Stimulated activated CD8-positive, alpha-beta memory T cell treated with anti-CD3 and anti-CD28 coated beads, Interleukin-15, amount 100 ng/mL, for 24 hours (primary cell): ENCODE data around the gene GLB1L2.

Experiments
- DNase-seq: peaks from one replicate; pipeline ENCODE4 v3.0.0-alpha.2; 2020; ENCODE audit warnings: low read depth

GLB1L2 gene

DNA sequence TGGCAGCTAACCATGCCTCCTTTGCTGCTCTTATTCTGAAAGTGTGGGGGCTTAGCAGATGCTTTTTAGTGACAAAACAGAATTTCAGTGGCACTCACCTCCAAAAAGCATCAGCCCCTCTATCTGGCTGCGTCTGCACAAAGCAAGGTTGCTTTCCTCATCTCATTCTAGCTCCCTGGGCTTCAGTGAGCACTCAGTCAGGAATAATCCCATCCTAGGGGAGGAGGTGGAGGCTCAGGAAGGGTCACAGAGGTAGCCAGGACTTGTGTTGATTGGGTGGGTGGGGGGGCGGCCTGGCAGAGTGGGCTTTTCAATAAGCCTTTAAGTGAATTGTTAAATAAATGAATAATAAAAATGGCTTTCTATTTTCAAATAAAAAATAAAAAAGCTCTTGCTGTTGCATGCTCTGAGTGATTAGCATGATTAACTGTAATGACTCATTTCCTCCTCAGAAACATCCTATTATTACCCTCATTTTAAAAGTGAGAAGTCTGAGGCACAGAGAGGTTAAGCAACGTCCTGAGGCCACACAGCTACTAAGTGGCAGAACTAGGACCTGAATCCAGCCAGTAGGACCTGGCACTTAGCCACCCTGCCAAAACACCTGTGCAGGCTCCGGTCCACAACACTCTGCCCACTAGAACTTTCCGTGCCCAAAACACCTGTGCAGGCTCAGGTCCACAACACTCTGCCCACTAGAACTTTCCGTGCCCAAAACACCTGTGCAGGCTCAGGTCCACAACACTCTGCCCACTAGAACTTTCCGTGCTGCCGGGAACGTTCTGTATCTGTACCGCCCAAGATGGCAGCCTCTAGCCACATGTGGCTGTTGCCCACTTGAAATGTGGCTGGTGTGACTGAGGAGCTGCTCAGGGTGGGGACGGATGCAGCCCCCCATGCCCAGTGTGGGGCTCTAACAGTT lies 74.7 kb downstream of the GLB1L2 start:
- no peak for DNase-seq

DNA sequence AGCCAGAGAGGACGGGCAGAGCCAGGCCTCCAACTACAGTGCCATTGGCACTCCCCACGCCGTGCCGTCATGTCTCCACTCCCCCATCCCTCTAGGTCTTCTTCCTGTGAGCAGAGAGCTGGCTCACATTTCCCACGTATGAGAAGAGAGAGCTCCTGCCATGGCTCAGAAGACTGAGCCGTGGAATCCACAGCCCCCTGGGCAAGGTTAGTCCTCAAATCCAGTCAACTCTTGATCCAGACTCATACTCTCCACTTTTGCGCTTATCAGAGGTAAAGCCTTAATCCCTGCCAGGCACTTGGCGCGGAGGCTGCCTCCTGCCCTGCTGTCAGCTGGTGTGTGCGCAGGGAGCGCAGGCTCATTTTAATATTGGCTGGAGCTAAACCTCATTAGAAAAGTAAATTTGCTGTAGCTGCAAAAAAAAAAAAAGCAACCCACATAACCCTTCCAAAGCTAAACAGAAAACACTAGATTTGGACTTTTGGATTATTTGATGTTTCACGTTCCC lies 75.6 kb downstream of the GLB1L2 start:
- no peak for DNase-seq

DNA sequence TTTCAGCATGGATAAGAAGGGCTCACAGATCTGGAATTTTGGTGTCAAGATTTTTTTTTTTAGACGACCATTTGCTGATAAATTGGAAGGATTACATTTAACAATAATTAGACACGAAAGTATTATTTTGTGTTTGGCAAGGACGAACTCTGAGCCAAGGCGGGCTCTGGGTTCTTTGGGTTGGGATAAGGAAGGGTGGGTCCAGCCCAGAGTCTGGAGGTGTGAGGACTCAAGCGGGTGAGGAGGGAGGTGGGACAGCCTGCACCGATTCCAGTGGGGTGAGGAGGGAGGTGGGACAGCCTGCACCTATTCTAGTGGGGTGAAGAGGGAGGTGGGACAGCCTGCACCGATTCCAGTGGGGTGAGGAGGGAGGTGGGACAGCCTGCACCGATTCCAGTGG lies 76.1 kb downstream of the GLB1L2 start:
- no peak for DNase-seq

DNA sequence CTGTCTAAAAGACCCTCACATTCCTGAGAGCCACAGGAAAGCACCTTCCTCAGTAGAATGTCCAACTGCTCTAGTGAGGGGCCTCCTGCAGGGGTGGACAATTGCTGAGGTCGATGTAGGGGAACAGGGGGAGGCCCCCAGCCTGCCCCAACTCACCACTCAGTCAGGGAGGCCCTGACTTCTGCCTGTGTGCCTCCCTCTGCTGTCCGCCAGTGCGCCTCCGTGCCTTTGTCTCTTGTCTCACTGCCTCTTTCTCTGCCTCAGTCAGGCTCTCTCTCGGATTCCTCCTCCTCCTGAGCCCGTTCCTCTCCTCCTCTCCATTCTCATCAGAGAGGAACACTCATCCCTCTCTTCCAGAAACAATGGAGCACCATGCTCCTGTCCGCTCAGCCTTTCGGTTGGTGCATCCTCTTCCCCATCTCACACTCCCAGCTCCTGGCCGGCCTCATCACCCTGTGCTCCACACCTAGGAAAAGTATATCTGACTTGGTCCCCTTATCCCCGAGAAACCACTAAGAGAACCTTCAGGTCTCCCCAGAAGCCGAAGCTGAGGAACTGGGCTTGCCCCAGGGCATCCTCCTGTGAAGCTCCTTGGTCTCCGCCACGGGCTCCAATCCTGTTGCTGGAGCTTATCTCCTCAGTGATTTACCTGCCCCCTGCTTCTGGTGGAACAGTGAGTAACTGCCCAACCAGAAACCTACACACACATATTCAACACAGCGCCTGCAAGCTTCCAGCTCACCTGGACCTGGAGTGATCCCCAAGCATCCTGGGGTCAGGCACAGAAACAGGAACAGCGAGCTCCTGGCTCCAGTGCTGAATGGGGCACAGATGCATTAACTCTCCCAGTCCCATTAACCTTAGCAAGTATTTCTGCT lies 78.0 kb downstream of the GLB1L2 start:
- no peak for DNase-seq

DNA sequence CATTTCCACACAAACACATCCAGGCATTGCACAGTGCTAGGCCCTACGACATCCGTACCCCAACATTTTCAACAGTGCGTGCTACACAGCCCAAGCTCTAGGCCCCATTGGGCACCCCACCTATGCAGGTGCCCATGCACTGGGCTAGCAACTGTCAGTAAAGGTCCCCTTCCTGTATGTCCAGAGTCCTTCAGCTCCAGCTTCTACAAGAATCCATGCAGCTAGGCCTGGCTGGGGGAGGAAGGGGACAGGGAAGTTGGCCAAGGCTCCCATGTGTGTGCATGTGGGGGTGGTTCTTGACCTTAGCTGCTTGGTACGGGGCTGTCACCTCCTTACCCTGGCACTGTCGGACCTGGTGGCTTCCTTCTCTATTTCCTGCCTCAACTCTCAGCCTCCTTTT lies 79.0 kb downstream of the GLB1L2 start:
- no peak for DNase-seq

DNA sequence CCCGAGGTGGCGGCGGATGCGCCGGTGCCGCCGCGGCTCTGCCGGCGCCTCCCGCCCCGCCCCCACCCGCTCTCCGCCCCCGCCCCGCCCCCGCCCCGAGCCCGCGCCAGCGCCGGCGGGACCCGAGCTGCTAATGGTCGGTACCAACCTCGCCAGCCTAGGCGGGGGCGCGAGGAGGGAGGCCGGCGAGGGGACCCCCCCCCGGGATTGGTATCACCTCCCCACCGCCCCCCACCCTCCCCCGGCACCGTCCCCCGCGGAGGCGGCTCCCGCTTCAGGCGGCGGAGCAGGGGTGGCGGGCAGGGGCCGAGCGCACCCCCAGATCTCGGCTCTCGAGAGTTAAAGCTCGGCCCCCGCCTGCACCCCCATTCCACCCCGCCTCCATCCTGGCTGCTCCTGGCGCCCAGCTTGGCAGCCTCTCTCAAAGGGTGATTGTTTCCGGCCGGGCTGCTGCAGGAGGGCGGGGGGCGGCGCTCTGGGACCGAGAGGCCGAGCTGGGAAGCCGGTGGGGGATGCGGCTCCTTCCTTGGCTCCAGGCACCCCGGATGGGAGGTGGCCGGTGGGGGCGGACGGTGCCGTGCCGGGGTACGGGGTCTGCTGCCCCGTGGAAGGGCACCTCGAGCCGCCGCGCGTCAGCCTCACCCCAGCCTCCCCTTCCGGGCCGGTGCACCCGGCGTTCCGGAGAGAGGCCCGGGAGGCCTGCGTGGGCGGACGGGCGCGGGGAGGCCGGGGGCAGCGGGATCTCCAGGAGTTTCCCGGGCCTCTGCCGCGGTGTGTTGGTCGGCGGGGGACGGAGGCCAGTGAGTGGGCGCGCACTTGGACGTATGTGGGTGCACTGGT lies 80.6 kb downstream of the GLB1L2 start, which contains the start of gene B3GAT1:
B3GAT1 (minus strand) TSS at position 40 of the 840 bp plus-strand sequence. CDS start 24,583 bp downstream, outside the sequence.
- no peak for DNase-seq

DNA sequence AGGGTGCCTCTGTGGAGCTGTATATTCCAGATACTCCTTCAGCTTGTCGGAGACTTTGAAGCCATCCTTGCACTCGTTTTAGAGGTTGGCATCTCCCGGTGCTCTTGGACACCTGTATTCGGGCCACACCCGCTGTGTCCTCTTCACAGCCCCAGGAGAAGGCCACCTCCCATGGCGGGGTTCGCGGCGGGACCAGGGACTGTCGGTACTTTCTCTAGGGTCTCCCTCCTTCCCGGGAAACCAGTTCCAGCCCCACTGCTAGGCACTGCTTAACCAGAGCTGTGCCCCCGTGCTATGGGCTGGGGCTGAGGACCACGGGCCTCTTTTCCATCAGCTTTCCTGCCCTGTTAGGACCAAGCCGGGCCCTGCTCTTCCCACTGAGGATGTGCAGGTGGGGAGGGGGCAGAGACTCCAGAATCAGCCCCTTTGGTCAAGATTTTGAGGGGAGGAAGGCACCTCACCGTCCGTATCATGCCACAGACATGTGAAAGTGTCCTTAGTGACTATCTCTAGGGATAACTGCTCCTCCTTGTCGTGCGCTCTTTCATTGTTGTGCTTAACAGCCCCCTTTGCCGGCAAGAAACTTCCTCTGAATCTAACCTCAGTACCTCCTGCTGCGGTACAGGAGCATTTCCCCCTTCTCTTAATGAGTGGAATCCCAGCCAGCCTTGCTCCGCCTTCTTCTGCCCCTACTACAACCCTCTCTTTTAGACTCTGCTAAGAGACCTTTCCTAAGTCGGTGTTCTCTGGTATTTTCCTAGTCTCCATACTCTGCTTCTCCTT lies 81.4 kb downstream of the GLB1L2 start:
- DNase-seq = no peak

DNA sequence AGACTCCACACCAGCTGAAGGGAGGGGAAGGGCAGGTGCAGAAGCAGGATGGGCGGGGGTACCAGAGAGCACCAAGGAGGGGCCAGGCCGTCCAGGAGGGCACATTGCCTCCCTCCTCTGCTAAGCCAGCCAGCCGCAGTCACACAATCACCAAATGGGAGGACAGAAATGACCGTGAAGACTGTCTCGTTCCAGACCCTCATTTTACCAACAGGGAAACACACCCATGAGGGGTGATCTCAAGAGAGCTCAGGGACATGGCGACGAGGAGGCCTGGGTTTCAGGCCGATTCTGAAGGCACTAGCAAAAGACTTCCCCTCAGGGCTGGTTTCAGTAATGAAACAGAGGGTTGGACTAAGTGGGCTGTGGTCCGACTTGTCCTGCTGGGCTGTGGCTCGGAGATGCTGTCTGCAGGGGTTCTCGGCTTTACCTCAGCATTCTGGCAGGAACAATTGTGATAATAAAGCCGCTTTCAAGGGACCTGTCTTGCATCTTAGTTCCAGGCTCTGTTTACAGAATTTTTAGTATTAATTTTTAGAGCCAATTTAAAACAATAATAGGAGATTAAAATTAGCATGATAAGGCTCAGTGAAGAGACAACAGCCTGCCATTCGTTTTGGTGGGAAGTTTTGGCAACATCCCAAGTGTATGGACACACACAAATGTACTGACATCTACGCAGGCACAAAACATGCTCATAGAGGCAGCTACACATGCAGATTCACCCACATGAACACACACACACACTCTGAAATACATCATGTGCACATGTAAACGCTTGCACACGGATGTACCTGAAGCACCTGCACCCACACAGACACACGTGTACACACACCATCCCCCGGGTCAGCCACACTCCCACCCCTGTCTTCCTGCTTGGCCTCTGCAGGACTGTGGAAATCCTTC lies 82.3 kb downstream of the GLB1L2 start:
- DNase-seq = no peak

DNA sequence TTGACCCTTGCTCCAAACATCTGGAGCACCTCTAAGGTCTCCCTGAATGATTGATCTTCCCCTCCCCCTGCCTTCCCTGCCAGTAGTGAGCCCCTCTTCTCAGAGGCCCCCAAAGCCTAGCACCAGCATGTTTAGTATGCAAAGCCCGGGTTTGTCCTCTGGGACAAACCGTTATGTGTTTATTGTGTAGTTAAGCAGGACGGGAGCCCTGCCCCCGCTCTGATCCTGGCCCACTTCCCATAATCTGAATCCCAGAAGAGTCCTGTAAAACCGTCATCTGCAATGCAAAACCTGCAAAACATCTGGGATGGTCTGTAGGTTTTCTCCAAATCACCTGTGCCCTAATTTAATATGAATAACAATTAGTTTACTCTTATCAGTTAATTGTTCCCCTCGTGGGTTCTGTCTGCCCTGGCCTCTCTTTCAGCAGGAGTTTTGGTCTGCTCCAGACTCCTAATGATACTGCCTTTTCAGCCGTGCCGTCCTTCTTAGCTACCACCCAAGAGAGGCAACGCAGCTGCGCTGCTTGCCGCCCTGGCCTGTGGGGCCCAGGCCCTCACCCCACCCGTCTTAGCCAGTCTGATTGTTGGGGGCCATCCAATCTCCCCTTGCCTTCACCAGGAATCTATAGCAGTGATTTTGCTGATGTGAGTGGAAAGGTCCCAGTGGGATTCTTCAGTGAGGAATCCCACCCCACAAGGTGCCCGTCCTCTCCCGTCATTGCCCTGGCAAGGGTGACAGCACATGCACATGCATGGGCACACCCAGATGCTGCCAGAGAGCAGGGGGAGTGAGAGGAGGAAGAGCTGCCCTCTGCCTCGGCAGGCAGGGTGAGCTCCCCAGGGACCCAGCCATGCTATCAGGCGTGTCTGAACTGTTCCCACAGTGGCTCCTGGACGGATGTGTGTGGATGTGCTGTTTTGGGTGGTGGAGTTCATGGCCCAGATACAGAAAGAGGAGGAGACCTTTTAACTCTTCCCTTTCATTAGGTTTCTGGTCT lies 83.3 kb downstream of the GLB1L2 start:
- DNase-seq = no peak

DNA sequence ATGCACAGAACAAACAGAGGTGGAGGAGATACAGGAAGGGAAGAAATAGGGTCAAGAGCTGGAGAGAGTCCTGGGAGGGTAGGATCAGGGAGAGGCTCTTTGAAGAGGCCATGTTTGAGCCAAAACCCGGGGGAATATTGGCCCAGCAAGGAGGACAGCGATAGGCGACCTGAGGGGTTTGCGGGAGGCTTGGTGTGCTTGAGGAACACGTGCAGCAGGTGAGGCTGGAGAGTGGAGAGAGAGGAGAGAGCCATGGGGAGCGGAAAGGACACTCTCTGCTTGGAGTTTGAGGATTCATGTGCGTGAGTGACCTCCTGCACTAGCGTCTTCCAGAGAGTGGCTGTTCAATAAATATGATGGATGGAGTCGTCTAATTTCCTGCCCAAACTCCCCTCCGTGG lies 84.9 kb downstream of the GLB1L2 start:
- DNase-seq = no peak

DNA sequence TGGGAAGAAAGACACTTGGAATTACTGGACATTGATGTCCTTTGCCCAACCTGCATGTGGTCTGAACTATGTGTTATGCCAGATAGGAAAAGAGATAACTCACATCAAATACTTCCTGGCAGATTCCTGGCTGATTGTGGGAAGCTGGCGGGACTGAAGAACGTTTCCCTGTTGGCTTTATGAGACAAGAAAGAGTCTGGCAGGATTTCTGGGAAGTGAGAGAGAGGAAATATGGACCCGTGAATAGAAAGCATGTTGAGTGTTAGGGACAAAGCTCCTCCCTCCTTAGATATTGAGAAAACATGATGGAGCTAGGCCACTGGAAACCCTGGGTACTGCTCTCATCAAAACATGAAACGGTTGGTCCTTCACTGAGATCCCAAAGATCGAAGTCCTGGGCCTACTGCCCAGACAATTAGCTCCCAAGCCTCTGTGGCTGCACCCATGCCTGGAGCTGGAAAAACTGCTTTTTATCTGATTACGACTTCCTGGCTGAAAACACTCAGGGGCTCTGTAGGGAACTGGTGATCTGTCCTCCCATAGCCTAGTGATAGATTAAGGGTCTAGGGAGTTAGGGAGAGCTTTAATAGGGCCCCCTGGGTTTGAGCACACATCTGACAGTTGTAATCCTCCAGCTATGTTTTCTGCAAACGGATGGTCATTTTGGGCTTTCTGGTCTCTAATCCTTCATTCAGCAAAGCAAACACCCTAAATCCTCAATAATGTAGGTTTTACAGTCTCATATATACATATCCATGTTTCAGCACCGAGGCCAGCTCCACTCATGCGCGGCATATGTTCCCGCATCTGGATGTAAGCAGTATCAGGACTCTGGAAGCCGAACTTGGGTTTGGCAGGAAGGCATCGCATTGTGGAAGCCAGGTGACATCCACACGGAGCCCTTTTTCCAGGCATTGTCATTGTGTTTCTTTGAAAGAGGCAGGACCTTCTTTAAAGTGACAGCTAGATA lies 86.4 kb downstream of the GLB1L2 start:
- DNase-seq = no peak

DNA sequence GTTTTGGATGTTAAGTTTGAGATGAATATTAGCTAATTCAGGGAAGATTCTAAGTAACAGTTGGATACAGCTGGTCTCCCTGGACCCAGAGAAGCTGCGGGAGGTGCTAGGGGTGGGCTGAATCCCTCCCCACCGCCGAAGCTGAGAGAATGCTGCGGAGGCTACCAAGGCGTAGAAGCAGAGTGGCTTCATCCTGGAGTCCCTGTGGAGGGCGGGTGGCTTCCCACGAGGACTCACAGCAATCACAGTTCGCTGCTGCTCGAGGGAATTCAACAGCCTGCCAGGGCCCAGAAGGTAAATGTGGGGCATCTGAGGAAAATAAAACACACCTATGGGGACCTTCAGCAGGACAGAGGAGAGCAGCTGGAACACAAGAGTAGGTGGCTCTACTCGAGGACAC lies 91.3 kb downstream of the GLB1L2 start:
- DNase-seq = no peak

DNA sequence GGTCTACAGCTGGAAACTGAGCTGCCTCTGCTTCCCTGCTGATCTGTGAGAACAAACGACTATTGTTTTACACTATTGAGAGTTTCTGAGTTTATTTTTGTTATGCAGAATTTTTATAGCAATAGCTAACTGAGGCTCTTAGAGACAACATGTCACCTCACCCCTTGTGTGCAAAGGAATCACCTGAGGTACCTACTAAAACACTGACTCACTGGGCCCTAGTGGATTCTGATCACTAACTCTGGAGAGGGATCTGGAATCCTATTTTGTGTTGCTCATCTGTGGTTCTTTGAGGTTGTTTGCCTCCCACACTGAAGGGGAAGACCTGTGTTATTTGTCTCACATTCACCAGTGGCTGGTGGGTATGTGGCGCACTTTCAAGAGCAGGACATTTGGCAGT lies 93.6 kb downstream of the GLB1L2 start:
- no peak for DNase-seq
